HUES6 (cell line): ENCODE data around the gene CCNK.

Experiments
- H3K27ac ChIP-seq: 2 replicates; pipeline ENCODE4 v1.7.0; 2013; ENCODE audit warnings: low read depth, mild to moderate bottlenecking, low read length, inconsistent platforms
- H3K27me3 ChIP-seq: 2 replicates; pipeline ENCODE4 v1.6.1; 2013; ENCODE audit warnings: low read length; ENCODE audit not compliant: control insufficient read depth, insufficient read depth
- H3K36me3 ChIP-seq: 2 replicates; pipeline ENCODE4 v1.6.1; 2013; ENCODE audit warnings: low read length; ENCODE audit not compliant: control insufficient read depth, insufficient read depth
- H3K4me1 ChIP-seq: 2 replicates; pipeline ENCODE4 v1.6.1; 2013; ENCODE audit warnings: low read length; ENCODE audit not compliant: control insufficient read depth, insufficient read depth
- H3K4me3 ChIP-seq: 2 replicates; pipeline ENCODE4 v1.5.1; 2013; ENCODE audit warnings: low read depth, low read length
- H3K9ac ChIP-seq: one replicate; pipeline ENCODE4 v1.6.1; 2013; ENCODE audit warnings: mild to moderate bottlenecking, low read length
- H3K9me3 ChIP-seq: 2 replicates; pipeline ENCODE4 v1.6.1; 2013; ENCODE audit warnings: low read depth, low read length; ENCODE audit not compliant: control insufficient read depth, insufficient read depth

Gene CCNK

GRCh38 chr14:99556134-99556791 is 75.1 kb downstream of the CCNK start:
- no peak overlapping the region for H3K27ac ChIP-seq

GRCh38 chr14:99559286-99559990 is 78.2 kb downstream of the CCNK start:
- Histone ChIP-seq H3K9me3 (no peaks in the 10 kb centered on the region), H3K36me3 (no peaks in the 10 kb centered on the region), H3K27ac (no peak overlapping the region), H3K9ac (no peak overlapping the region), H3K4me3 (no peak overlapping the region), H3K27me3 (no peaks in the 10 kb centered on the region), H3K4me1 (peaks cover 36% of the 10 kb centered on the region)

More at GRCh38 chr14:99556134-99556791, 75.1 kb downstream of the CCNK start:
- Histone ChIP-seq H3K9me3 (no peaks in the 10 kb centered on the region), H3K36me3 (no peaks in the 10 kb centered on the region), H3K4me3 (no peak overlapping the region), H3K9ac (no peak overlapping the region), H3K27me3 (no peaks in the 10 kb centered on the region), H3K4me1 (peaks cover 7% of the 10 kb centered on the region)

GRCh38 chr14:99560403-99560802 is 79.2 kb downstream of the CCNK start:
- H3K9me3 ChIP-seq: no peaks in the 10 kb centered on the region
- no peaks in the 10 kb centered on the region for H3K36me3 ChIP-seq
- H3K4me1 ChIP-seq: peaks cover 46% of the 10 kb centered on the region
- no peaks in the 10 kb centered on the region for H3K27me3 ChIP-seq
- H3K9ac ChIP-seq: no peak overlapping the region
- no peak overlapping the region for H3K4me3 ChIP-seq
- no peak overlapping the region for H3K27ac ChIP-seq

GRCh38 chr14:99560922-99561683 is 79.9 kb downstream of the CCNK start:
- Histone ChIP-seq H3K27ac (no peak overlapping the region), H3K9ac (no peak overlapping the region), H3K4me3 (no peak overlapping the region)

GRCh38 chr14:99561864-99562263 is 80.7 kb downstream of the CCNK start:
- H3K9ac ChIP-seq: no peak overlapping the region
- H3K4me3 ChIP-seq: no peak overlapping the region
- no peaks in the 10 kb centered on the region for H3K9me3 ChIP-seq
- no peaks in the 10 kb centered on the region for H3K36me3 ChIP-seq
- peaks cover 53% of the 10 kb centered on the region for H3K4me1 ChIP-seq
- H3K27ac ChIP-seq: no peak overlapping the region
- no peaks in the 10 kb centered on the region for H3K27me3 ChIP-seq

More at GRCh38 chr14:99560922-99561683, 79.9 kb downstream of the CCNK start:
- no peaks in the 10 kb centered on the region for H3K27me3 ChIP-seq
- H3K9me3 ChIP-seq: no peaks in the 10 kb centered on the region
- no peaks in the 10 kb centered on the region for H3K36me3 ChIP-seq
- H3K4me1 ChIP-seq: peaks cover 52% of the 10 kb centered on the region
